Subcutaneous adipose tissue (tissue), 4 donors: ENCODE measurements around the gene RPL38. TPM values are rescaled to one million over a fixed set of nuclear protein-coding genes. Genes with fewer than 3 reads are reported as not detected.

ENCODE experiments used
- total RNA-seq, 4 donors: library from RNA; depleted of rRNA; stranded (reverse); fragments of >200 nt; gene quantifications; one replicate each; pipeline ENCODE4 v1.1.0, GENCODE V29; 2016
- TF ChIP-seq, protein P1 (sequence below): fragments of 450-650 bp; IDR thresholded peaks from one replicate; pipeline ENCODE4 v1.5.1; 2016; ENCODE audit warnings: low read depth, mild to moderate bottlenecking, control low read depth, antibody characterized with exemption, moderate library complexity

Gene RPL38
- total RNA-seq, 4 donors from 2014 or later: 410 to 881 (median 581) TPM

DNA sequence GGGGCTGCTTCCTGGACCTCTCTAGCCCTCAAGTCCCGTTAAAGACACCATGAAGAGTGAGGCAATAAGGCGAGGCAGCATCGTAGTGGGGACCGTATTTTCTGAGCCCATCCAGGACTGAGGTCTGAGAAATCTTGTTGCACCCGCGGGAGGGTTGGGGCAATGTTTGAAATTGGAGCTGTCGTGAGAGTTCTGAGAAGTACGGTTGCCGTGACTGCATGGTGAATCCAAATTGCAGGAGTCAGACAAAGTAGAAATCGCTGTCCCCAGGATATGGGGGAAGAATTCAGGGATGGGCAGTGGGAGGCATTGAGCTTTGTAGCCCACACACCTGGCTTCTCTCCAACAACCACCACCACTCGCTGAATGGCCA lies 42.0 kb upstream of the RPL38 start:
- TF ChIP-seq, protein P1, sequence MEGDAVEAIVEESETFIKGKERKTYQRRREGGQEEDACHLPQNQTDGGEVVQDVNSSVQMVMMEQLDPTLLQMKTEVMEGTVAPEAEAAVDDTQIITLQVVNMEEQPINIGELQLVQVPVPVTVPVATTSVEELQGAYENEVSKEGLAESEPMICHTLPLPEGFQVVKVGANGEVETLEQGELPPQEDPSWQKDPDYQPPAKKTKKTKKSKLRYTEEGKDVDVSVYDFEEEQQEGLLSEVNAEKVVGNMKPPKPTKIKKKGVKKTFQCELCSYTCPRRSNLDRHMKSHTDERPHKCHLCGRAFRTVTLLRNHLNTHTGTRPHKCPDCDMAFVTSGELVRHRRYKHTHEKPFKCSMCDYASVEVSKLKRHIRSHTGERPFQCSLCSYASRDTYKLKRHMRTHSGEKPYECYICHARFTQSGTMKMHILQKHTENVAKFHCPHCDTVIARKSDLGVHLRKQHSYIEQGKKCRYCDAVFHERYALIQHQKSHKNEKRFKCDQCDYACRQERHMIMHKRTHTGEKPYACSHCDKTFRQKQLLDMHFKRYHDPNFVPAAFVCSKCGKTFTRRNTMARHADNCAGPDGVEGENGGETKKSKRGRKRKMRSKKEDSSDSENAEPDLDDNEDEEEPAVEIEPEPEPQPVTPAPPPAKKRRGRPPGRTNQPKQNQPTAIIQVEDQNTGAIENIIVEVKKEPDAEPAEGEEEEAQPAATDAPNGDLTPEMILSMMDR: no peak

DNA sequence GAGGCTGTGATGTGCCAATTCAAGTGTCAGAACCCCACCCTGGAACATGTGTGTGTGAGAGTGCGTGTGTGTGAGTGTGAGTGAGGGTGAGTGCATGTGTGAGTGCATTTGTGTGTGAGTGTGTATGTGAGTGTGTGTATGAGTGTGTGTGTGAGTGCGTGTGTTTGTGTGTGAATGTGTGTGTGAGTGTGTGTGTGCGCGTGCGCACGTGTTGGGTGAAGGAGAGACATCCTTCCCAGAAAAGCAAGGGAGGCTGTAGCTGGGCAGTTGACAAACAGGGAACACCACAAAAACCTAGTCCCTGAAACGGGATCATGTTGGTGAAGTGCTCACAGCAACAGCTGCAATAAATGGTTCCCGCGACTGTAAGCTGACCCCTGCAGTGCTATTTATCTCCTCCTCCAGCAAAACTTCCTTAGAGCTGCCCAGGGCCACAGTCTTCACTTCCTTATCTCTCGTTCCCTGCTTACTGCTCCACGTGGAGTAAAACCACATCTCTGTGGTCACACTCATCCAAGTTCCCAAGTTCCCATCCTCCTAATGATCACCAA lies 40.1 kb upstream of the RPL38 start:
- TF ChIP-seq, protein P1: no peak

DNA sequence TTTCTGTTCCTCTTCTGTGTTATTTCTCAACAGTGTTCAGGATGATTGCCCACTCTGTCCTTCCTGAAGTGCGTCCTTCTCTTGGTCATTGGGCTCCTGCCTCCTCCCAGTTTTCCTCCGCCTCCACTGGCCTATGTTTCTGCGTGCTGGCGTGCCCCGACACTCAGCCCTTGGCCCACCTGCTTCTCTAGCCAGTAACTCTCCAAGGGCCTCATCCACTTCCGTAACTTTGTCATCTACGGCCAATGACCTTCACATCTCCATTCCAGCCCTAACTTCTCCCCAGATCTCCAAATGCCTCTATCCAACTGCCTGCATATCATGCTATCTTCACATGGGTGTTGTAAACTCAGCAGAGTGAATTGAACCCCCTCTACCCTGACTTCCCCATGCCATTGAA lies 39.6 kb upstream of the RPL38 start:
- TF ChIP-seq, protein P1: no peak

DNA sequence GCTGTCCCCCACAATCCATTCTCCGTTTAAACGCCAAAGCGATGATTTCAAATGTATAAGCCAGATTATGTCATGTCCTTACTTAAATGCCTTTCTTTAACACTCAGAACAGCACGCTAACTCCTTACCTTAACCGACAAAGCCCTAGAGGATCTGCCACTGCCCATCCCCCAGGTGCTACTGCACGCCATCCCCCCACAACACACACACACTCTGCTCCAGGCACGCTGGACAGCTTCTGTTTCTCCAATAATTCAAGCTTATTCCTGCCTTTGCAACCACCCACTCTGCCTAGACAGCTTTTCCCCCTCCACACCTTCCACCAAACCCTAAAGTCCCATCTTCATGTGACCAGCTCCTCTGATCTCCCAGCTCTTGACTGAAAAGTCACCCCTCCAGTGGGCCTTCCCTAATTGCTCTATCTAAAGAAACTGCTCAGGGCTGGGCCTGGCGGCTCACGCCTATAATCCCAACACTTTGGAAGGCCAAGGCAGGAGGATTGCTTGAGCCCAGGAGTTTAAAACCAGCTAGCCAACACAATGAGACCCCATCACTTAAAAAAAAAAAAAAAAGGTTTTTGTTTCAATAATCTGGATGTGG lies 38.9 kb upstream of the RPL38 start:
- TF ChIP-seq, protein P1: no peak

DNA sequence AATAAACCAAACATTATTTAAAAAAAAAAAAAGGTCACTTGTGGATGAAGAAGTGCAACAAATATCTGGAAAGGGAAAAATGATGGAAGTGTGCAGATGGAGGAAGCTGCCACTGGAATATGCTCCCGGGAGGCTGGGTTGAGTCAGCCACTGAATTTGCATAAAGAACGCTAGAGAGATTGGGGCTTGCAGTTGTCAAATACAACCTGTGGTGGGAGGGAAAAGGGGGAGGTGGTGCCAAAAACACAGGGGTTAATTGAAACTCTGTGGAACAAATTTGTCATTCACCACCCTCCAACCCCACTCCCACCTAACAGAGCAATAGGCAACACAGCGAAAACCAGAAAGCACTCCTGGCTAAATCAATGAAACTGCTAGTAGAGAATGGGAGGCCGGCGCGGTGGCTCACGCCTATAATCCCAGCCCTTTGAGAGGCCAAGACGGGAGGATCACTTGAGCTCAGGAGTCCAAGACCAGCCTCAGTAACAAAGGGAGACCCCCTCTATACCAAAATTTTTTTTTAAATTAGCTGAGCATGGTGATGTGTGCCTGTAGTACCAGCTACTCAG lies 37.6 kb upstream of the RPL38 start:
- TF ChIP-seq, protein P1: no peak

DNA sequence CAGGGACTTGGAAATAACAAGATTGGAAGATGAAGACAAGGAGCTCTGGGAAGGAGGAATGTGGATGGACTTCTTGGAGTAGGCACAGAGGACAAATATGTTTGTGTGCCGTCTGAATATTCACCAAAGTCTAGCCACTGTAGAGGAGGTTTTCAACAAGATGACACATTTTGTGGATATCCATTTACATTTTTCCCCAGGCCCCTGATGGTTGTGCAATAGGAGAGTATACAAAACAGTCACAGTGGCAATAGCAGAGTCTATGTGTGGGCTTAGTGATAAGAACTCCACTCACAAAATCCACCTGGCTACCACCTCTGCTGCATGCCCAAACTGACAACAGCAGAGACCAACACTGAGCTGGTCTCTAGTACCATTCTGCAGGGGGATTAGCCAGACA lies 32.6 kb upstream of the RPL38 start:
- TF ChIP-seq, protein P1: no peak

DNA sequence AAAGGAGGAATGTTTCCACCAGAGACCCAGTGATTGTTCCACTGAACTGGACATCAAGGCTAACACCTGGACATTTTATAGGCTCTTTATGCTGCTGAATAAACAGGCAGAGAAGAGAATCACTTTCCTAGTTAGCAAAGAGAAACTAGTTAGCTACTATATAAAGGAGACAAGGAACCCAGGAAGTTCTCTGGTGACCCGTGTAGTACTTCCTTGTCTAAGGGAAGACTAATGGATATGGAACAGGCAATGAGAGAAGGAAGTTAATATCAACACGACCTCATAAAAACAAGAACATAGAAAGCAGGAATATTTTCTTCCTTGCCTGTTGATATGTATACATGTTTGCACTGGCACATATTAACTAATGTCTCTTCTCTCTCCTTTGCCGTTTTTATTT lies 30.8 kb upstream of the RPL38 start:
- TF ChIP-seq, protein P1: no peak
